Measurements from ENCODE around the gene ZBTB21. TPM values are rescaled to one million over a fixed set of nuclear protein-coding genes. Genes with fewer than 3 reads are reported as not detected.

The ZBTB21 gene
- total and polyA plus RNA-seq, 2 donors (not counting 1 experiment from before 2014, with no cell fraction given) = 8.9 to 9.1 TPM

DNA sequence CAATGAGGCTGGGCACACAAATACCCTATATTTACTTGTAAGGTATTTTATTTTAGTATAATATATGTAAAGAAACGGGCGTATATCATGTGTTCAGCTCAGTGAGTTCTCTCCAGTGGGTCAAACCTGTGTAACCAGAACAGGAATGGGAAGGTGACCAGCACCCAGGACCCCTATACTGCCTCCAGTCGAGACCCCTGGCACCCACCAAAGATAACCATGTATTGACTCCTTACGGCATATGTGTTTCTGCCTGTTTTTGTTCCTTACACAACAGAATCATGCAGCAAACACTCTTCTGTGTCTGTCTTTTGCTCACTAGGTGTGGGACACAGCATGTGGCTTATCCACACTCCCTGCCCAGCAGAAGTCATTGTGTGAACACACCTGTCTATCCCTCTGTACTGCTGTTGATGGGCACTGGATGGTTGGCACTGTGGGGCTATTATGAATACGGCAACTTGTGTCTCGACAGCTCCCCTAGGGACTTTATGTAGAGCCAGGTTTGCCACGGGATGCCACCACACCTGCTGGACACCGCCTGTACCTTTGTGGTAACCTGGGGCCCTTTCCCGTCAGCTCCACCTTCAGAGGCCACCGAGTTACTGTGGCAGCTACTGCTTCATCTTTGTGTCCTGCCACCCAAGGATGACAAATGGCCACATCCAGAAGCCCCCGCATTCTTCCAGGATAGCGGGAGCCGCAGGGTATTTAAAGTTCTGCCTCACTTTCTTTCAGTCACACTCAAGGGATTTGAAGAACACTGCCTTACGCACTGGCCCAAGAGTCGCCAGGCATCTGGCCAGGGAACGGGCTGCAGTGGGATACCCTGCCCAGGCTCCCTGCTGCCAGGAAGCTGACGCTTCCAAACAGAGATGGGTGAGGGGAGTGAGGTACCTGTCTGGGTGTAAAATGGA lies 32.9 kb downstream of the ZBTB21 start:
- no peaks in the 10 kb centered on the region for H3K27me3 ChIP-seq (ENCODE audit: control insufficient read depth, insufficient read depth, low read length)
- H4K20me1 ChIP-seq (ENCODE audit: control insufficient read depth, extremely low read depth, insufficient read depth, low read length) = no peaks in the 10 kb centered on the region
- H3K36me3 ChIP-seq (ENCODE audit: control insufficient read depth, insufficient read depth, low read length) = no peaks in the 10 kb centered on the region
- H3K4me1 ChIP-seq (ENCODE audit: control insufficient read depth, extremely low read depth, insufficient read depth, low read length) = no peaks in the 10 kb centered on the region
- no peak overlapping the region for H3K4me2 ChIP-seq (ENCODE audit: extremely low read depth, insufficient read depth, low read length)
- DNase-seq (ENCODE audit: low read depth in 2 of 2) = no peak
- no peak overlapping the region for H3K4me3 ChIP-seq (replicated peaks in 1 of 4; ENCODE audit: control extremely low read depth in 1 of 4, insufficient read depth in 1 of 4, low read depth in 3 of 4, low read length in 4 of 4)
- H2AFZ ChIP-seq (ENCODE audit: low read length) = no peak overlapping the region
- H3K27ac ChIP-seq (ENCODE audit: insufficient read depth, low read length) = no peak overlapping the region
- TF ChIP-seq EZH2 (IDR thresholded peaks at IDR 0.05; ENCODE audit: low read length, missing control alignments) (no peak), CTCF (conservative IDR thresholded peaks at IDR 0.05 in 1 of 2, IDR thresholded peaks at IDR 0.05 in 1 of 2; ENCODE audit: low read depth in 1 of 2, low read length in 2 of 2) (no peak)
- H3K79me2 ChIP-seq (ENCODE audit: control insufficient read depth, insufficient read depth, low read length) = no peaks in the 10 kb centered on the region
- H3K9me3 ChIP-seq (ENCODE audit: control insufficient read depth, insufficient read depth, low read depth, low read length) = no peaks in the 10 kb centered on the region
- no peak overlapping the region for H3K9ac ChIP-seq (ENCODE audit: insufficient read depth, low read length)

DNA sequence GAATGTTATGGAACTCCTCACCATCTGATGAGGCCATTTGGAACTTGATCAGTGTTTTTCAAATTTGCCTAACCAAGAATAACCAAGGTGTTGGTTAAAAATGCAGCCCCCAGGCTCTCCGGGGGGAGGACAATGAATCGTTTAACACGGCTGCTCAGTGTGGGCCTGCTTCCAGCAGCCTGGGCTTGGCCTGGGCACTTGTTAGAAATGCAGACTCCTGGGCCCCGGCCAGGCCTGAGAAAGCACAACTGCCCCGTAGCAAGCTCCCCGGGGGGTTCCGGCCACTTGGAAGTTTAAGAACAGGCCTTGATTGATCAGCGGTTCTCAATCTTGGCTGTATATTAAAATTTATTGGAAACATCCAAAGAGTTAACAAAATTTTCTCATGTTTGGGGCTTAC lies 33.5 kb downstream of the ZBTB21 start:
- Histone ChIP-seq H3K27me3 (ENCODE audit: control insufficient read depth, insufficient read depth, low read length) (no peaks in the 10 kb centered on the region), H3K4me1 (ENCODE audit: control insufficient read depth, extremely low read depth, insufficient read depth, low read length) (no peaks in the 10 kb centered on the region), H4K20me1 (ENCODE audit: control insufficient read depth, extremely low read depth, insufficient read depth, low read length) (no peaks in the 10 kb centered on the region), H3K27ac (ENCODE audit: insufficient read depth, low read length) (no peak overlapping the region), H2AFZ (ENCODE audit: low read length) (no peak overlapping the region), H3K9ac (ENCODE audit: insufficient read depth, low read length) (no peak overlapping the region), H3K79me2 (ENCODE audit: control insufficient read depth, insufficient read depth, low read length) (no peaks in the 10 kb centered on the region), H3K4me3 (replicated peaks in 1 of 4; ENCODE audit: control extremely low read depth in 1 of 4, insufficient read depth in 1 of 4, low read depth in 3 of 4, low read length in 4 of 4) (no peak overlapping the region), H3K9me3 (ENCODE audit: control insufficient read depth, insufficient read depth, low read depth, low read length) (no peaks in the 10 kb centered on the region), H3K36me3 (ENCODE audit: control insufficient read depth, insufficient read depth, low read length) (no peaks in the 10 kb centered on the region), H3K4me2 (ENCODE audit: extremely low read depth, insufficient read depth, low read length) (no peak overlapping the region)
- no peak for DNase-seq (ENCODE audit: low read depth in 2 of 2)
- TF ChIP-seq EZH2 (IDR thresholded peaks at IDR 0.05; ENCODE audit: low read length, missing control alignments) (no peak), CTCF (conservative IDR thresholded peaks at IDR 0.05 in 1 of 2, IDR thresholded peaks at IDR 0.05 in 1 of 2; ENCODE audit: low read depth in 1 of 2, low read length in 2 of 2) (no peak)

GRCh38 chr21:41975391-41976272 lies 34.5 kb downstream of the ZBTB21 start:
- H3K9ac ChIP-seq (ENCODE audit: insufficient read depth, low read length) = no peak overlapping the region
- H3K27me3 ChIP-seq (ENCODE audit: control insufficient read depth, insufficient read depth, low read length) = no peaks in the 10 kb centered on the region
- no peak for DNase-seq (ENCODE audit: low read depth in 2 of 2)
- H3K4me3 ChIP-seq (replicated peaks in 1 of 4; ENCODE audit: control extremely low read depth in 1 of 4, insufficient read depth in 1 of 4, low read depth in 3 of 4, low read length in 4 of 4) = no peak overlapping the region
- no peaks in the 10 kb centered on the region for H3K36me3 ChIP-seq (ENCODE audit: control insufficient read depth, insufficient read depth, low read length)
- no peaks in the 10 kb centered on the region for H3K9me3 ChIP-seq (ENCODE audit: control insufficient read depth, insufficient read depth, low read depth, low read length)
- no peak for TF ChIP-seq CTCF (conservative IDR thresholded peaks at IDR 0.05 in 1 of 2, IDR thresholded peaks at IDR 0.05 in 1 of 2; ENCODE audit: low read depth in 1 of 2, low read length in 2 of 2)
- TF ChIP-seq EZH2 (IDR thresholded peaks at IDR 0.05; ENCODE audit: low read length, missing control alignments) = no peak
- no peaks in the 10 kb centered on the region for H3K79me2 ChIP-seq (ENCODE audit: control insufficient read depth, insufficient read depth, low read length)
- no peaks in the 10 kb centered on the region for H4K20me1 ChIP-seq (ENCODE audit: control insufficient read depth, extremely low read depth, insufficient read depth, low read length)
- H2AFZ ChIP-seq (ENCODE audit: low read length) = no peak overlapping the region
- H3K4me1 ChIP-seq (ENCODE audit: control insufficient read depth, extremely low read depth, insufficient read depth, low read length) = no peaks in the 10 kb centered on the region
- no peak overlapping the region for H3K27ac ChIP-seq (ENCODE audit: insufficient read depth, low read length)
- H3K4me2 ChIP-seq (ENCODE audit: extremely low read depth, insufficient read depth, low read length) = no peak overlapping the region
